CD4-positive, alpha-beta T cell treated with Interleukin-12 subunit alpha and Interleukin-12 subunit beta, for 1 hour (primary cell): ENCODE results near the gene FOXM1.
"Not testable (repeated sequence)": the region's sequence is repeated elsewhere in the genome, so short reads cannot be mapped to it uniquely, and the experiment has no call there.

Experiments
- DNase-seq: peaks from one replicate; pipeline ENCODE4 v3.0.0-alpha.2; 2020

Gene FOXM1

DNA sequence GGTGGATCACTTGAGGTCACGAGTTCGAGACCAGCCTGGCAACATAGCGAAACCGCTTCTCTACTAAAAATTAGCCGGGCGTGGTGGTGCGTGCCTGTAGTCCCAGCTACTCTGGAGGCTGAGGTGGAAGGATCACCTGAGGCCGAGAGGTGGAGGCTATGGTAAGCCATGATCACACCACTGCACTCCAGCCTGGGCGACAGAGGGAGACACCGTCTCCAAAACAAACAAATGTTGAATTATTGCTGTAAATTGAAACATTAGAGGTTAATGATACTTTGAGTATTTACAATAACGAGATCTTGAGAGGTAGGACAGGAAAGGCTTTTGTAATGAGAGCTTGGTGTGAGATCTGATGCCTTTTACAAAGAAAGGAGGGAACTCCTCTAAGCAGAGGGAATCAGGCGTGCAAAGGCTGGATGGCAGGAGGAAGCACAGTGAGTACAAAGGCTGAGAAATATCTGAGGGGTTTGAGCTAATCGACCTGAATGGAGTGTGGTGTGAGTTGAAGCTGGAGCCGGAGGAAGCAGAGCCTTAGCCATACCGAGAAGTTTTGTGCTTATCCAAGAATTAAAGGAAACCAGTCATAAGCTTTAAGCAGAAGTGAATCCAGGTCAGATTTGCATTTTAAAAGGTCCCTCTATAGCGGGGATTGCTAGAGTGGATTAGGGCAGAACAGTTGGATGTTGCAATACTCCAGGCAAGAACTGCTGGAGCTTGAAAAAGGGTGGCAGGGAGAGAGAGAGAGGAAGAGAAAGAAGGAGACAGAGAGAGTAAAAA is 1.2 kb upstream of the FOXM1 start:
- DNase-seq, result no peak

DNA sequence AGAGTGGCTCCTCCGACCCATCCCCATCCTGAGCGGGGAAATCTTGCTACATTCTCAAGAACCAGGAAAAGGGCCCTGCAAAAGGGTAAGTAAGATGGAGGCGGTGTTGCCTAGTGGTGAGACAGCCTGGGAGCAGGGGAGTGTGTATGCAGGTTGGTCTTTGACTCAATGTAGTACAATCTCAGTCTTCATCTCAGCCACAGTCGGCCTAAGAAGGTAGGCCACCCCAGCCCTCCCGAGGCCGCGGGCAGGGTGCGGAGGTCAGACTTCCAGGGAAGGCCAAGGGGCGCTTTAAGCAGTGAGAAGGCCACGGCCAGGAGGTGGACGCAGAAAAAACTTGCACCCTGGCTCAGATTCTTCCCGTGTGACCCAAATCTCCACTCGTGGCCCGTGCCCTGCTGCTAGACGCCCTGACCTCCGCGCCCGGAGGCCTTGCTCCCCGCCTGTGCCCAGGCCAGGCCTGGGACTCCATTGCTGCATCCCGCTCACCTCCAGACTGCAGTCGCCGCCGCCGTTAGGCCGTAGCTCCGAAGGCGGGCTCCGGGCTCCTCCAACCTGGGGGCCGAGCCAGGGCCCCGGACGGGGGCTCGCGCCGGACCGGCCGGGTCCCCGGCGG is 435 bp downstream of the FOXM1 start:
- no peak for DNase-seq

DNA sequence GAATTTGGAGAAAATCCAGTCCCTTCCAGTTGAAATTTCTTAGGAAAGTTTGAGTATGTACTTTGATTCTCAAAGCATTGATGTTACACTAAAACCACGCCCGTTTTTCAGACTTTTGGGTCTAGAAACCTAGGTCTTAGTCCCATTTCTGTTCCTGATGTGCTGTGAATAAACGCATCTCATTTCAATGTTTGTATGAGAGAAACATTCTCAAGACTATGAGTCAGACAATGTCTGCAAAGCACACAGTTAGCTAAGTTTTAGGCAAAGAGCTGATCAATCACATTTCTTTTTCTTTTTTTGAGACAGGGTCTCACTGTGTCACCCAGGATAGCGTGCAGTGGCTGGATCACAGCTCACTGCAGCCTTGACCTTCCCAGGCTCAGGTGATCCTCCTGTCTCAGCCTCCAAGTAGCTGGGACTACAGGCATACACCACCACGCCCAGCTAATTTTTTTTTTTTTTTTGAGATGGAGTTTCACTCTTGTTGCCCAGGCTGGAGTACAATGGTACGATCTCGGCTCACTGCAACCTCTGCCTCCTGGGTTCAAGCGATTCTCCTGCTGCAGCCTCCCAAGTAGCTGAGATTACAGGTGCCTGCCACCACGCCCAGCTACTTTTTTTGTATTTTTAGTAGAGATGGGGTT is 7.9 kb downstream of the FOXM1 start:
- DNase-seq, result not testable (repeated sequence)

DNA sequence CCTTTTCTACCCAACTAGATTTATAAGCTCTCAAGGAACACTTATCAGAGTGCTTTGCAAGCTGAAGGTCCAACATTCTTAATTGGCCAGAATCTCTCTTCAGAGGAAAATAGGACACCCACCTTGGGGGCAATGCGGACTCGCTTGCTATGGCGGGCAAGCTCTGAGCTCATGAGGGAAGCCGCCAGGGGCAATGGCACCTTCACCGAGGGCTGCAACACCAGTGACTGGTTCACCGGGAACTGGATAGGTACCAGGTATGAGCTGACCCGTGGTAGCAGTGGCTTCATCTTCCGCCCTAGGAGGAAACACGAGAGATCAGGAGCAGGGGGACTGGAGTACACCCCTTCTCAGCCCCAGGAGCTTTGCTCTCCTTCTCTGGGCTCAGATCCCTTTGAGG is 12.8 kb downstream of the FOXM1 start:
- no peak for DNase-seq

DNA sequence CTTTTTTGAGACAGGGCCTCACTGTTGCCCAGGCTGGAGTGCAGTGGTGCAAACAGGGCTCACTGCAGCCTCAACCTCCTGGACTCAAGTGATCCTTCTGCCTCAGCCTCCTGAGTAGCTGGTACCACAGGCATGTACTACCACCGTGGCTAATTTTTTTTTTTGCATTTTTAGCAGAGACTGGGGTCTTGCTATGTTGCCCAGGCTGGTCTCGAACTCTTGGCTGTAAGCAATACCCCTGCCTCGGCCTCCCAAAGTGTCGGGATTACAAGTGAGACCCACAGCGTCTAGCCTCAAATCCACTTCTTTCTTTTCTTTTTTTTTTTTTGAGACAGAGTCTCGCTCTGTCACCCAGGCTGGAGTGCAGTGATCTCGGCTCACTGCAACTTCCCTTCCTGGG is 13.6 kb downstream of the FOXM1 start:
- not testable (repeated sequence) for DNase-seq

DNA sequence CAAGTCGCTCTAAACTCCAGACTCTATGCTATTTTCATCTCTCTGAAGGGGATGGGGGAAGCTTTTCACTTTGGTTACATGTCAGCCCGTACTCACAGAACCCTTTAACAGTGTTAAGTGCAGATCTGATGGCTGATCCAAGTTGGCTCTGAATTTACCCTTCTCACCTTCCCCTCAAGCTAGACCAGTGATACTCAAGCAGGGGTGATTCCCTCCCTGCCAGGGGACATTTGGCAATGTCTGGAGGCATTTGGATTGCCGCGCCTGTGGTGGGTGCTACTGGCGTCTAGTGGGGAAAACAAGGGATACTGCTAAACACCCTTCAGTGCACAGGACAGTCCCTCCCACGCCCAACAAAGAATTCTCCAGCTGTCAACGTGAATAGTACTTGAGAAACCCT is 14.1 kb downstream of the FOXM1 start:
- DNase-seq, result no peak

DNA sequence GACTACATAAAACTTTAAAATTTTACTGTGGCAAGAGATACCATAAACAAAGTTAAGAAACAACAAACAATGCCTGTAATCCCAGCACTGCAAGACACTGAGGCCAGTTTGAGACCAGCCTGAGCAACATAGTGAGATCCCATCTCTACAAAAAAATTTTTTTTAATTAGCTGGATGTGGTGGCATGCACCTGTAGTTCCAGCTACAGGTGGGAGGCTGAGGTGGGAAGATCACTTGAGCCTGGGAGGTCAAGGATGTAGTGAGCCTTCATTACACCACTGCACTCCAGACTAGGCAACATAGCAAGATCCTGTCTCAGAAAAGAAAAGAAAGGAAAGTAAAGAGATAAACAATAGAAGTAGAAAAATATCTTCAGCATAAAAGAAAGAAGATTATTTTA is 16.8 kb downstream of the FOXM1 start:
- DNase-seq, result no peak

DNA sequence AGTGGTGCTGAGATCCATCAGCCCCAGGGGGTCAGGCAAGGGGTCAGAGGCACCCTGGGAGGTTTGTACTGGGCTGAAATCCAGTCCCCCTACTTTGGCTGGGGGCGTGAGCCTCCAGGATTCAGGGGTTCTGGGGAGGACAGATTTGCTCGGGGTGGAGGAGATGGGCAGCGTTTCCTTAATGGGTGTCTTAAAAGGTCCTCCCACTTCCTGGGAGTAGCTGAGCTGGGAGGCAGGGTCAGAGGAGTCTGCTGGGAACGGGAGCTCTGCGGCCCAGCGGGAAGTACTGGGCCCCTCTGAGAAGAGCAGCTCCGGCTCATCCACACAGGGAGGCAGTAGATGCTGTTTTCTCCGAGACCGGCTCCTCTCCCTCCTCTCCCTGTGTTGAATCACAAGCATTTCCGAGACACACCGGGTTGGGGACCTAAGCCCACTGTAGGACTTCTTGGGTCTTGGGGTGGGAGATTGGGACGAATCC is 18.0 kb downstream of the FOXM1 start:
- no peak for DNase-seq

DNA sequence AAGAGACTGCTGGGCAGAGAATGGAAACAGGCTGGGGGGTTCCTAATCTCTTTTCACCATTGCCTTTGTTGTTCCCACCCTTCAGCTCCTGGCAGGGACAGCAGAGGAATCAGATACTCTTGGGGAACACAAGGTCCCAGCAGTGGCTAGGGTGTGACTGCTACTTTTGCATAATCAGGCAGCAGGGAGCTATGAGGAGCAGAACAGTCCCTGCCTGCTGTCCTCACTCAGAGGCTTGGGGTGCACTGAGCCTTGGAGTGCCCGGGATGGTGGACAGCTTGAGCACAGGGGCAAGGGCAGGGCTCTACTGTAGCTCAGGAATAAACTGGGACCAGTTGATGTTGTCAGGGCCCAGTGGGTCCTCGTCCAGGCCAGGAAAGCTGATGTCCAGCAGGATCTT is 18.6 kb downstream of the FOXM1 start:
- no peak for DNase-seq

DNA sequence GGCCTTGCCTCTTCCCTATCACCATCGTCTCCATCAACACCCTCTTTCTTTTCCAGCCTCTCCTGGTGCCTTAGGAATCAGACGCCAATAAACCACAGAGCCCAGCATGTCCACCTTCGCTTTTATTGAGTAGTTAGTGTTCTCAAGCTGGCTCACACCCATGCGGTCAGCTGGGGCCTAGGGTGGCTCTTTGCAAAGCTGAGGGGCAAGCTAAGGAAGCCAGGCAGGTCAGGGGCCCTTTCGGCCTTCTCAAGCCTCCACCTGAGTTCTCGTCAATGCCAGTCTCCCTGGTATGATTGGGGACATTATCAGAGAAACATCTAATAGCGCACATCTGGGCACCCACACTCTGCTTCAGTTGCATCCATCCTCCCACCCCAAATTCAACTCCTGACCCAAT is 19.4 kb downstream of the FOXM1 start:
- no peak for DNase-seq

DNA sequence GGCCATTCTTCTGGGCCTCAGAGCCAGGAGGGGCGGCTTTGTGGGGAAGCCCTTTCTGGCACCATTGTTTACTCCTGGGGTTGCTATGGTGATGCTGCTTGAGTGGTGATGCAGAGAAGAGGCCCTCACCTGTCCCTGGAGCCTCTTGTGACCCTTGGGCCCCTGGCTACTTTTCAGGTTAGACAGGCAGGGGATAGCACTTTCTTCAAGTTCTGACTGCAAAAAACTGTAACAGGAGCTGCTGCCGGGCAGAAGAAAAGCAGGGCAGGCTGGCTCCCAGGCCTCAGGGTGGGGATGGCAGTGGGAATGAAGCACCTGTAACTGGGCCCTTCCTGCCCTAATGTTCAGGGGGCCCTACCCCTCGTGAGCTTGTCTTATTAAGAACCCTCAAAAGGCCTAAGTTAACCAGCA is 19.9 kb downstream of the FOXM1 start, which contains the start of gene TEX52:
TEX52 (minus strand) TSS at position 19 of the 411 bp plus-strand sequence; CDS start at position 6, 13 bp downstream.
- no peak for DNase-seq

DNA sequence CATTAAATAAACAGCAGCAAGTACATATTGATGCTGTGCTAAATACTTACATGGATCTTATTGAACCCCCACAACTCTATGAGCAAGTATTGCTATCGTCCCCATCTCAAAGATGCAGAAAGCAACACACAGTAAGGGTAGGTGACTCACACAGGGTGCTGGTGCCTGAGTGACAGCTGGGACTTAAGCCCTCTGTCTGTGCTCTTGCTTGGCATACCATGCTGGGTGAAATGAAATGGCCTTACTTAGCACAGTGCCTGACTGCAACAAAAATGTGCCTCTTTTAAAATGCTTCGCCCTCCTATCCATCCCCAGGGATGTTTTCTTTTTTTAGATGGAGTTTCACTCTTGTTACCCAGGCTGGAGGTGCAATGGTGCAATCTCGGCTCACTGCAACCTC is 20.9 kb downstream of the FOXM1 start:
- DNase-seq, result no peak

DNA sequence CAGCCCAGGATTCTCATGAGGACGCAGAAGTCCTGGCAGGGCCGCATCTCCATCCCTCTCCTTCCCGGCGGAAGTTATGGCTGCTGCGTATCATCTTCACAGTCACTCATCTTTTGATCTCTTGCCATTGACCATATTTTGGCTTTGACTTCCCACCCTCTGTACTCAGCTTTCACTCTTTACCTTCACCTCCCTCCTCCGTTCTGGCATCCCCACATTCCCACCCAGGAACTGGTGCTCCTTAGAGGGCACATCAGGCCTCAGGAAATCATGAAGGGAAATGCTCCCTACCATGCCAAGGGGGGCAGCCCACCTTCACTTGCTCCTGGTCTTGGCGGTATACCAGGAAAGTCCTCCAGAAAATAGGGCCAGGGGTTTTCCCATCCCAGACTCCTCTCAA is 21.4 kb downstream of the FOXM1 start:
- no peak for DNase-seq

DNA sequence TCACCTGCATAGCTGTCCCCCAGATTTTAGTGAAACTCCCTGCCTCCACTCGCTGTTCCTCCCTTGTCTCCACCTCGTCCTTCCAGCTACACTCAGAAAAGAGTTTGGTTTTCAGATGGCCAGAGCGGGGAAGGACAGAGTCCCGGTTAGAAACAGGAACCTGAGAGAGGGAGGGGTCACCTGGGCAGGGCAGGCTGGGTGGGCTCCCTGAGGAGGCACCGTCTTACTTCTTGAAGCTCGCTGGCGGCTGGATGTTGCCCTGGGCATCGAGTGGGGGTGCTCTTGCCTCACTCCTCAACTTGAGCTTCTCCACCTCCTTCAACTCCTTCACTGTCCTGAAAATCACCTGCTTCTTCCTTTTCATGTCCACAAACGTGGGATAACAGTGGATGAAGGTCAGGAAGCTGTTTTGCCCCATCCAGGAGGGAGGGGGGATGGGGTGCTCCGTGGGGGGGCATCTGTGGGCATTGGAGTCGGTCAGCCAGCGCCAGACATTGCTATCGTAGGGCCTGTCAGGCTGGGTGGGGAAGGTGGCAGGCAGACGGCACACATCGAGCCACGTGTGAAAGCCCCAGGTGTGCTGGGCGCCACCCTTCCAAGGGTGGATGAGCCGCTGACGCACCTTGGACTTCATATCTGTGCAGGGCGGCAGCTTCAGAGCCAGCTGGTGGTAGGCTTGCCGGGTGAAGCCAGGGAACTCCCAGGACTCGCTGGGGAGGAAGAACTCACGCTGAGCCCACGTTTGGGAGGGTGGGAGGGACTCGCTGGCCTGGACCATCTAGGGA is 22.1 kb downstream of the FOXM1 start:
- DNase-seq, result no peak

DNA sequence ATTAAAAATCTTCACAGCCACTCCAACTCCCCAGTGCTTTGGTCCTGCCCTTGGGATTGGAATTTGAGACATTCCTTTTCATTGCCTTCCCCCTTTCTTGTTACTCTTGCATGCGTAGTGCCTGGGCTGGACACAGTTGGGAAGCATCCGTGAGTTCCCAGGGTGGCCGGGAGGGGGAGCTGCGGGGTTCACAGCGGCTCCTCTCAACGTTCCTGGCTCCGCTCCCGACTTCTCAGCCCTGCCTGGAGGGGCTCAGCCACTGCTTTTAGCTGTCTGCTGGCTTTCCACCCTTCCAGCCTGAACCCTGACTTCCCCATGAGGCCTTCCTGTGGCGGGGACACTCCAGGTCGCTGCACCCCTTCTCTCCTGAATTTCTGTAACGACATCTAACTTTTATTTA is 23.3 kb downstream of the FOXM1 start:
- peak; percentile 30 for DNase-seq

DNA sequence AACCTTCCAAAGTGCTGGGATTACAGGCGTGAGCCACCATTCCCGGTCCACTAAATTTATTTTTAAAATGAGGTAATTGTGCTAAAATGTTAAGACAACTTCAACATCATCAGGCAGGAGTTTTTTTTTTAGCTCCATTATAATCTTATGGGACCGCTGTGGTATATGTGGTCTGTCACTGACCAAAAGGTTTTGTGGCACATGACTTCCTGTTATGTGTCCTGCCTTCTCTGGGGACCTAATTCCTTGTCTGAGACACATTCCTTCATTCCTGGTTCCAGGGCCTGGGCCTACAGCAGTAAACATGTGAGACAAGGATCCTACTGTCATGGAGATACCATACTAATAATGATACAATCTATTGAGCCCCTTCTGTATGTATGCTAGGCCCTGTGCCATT is 25.0 kb downstream of the FOXM1 start:
- DNase-seq, result no peak

DNA sequence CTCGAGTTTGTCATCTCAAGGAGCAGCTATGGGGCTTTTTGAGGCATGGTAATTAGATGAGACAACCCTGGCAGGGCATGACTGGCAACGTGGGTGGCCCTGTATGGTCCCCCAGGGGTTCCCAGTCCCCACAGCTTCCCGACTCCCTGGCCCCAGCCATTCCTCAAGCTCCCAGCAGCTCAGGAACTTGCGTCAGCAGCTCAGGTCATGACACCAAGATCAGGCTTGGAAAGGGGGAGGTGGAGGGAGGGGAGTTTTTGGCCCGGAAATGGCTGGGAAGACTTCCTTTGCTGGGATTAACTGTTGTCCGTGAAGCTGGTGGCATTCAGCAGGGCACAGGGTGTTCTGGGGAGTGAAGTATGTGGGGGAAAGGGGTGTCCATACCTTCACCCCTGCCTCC is 31.7 kb downstream of the FOXM1 start:
- DNase-seq, result no peak

DNA sequence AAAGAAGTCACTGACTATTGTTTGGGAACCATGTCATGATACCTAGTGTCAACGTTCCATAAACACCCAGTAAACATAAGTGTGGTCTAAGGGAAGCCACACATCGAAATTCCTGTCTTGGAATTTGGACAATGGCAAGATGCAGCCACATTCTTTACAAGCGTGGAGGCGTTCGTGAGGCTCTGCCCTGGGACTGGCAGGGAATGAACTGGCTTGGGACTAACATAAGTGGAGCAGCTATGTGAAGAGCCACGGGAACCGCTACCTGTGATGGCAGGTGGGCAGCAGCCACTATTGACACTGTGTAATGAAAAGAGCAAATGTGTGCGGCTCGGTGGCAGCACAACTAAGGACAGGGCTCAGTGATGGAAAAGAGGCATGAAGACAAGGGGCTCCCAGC is 32.2 kb downstream of the FOXM1 start:
- DNase-seq, result no peak

DNA sequence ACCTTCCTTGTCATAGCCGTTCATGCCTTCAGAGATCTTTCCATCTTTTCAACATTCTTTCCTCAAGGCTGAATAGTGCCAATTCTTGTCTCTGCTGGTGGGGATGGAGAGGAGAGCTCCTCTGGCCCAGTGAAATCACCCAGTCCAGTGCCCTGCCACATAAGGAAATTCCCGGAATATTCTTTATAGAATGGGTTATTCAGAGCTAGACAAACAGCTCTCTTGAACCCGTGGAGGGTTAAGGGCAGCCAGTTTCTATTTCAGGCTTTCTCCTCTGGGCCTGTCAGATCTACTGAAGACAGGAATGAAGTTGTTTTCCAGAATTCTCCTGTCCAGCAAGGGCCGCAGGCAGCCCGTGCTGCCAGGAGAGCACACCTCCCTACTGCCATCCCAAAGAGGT is 34.0 kb downstream of the FOXM1 start:
- no peak for DNase-seq

DNA sequence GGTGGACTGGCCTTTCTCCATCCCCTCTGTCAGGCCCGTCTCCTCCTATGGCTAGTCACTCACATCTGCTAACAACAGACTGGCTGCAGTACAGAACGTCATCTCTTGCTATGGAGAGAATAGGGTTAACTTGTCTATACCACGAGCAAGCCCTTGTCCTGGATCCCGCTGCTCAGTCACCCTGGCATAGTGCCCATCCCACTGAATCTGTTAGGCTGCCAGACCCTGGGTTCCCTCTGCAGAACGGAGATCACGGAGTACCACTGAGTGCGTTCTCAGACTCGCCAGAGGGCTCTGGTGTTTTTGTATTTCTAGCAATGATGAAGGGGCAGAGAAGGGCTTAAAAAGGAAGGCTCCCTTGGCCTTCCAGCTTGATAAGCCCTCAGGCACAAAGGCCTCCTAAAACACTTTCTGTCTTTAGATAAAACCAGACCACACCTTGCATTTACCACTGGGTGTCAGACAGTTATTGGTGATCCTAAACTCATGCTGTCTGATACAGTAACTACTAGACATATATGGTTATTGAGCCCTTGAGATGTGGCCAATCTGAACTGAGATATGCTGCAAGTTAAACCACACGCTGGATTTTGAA is 35.8 kb downstream of the FOXM1 start:
- DNase-seq, result no peak

DNA sequence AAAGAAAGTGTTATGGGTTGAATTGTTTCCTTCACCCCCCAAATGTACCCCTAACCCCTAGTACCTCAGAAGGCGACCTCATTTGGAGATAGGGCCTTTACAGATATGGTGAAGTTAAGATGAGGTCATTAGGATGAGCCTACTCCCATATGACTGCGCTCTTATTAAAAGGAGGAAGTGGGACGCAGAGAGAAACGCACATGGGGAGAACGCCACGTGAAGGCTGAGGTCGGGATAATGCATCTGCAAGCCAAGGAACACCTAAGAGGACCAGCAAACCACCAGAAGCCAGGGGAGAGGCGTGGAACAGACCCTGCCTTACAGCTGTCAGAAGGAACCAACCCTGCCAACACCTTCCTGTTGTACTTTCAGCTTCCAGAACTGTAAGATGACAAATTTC is 40.4 kb downstream of the FOXM1 start:
- no peak for DNase-seq

DNA sequence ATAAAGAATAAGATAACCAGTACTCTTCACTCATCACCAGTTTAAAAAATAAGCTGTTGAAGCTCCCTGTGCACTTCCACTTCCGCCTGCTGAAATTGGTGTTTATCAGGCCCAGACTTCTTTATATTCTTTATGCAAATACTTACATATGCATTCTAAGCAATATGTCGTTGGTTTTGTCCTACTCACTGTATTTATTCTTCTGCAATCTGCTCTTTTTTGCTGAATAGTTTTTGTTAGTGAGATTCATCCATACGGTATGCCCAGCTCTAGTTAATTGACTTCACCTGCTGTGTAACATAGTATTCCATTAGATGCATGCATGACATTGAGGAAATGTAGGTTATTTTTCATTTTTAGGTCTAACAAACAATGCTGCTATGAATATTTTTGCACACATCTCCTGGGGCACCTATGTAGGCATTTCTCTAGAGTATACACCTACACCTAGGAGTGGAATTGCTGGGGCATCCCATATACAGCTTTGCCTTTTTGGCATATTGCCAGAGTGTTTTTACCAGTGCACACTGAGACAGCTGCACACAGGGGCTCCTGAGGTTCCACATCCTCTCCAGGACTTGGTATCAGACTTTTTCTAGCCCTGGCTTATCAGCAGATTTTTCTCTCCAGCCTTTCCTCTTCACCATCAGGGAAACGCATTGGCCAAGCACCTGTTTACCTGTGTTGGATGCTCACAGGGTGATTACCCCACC is 41.1 kb downstream of the FOXM1 start:
- no peak for DNase-seq
